ENCODE measurements around the gene GCAT. TPM values are rescaled to one million over a fixed set of nuclear protein-coding genes. Genes with fewer than 3 reads are reported as not detected.

Gene GCAT
- total RNA-seq, 1 experiment from 2014 or later = 32.8 TPM

GRCh38 chr22:37809672-37810333 is 2.1 kb downstream of the GCAT start:
- no peaks in the 10 kb centered on the region for H3K9me3 Mint-ChIP-seq (ENCODE audit: unreplicated experiment)
- ChIA-PET CTCF (interaction anchor here (0.6 to 2.0 kb wide), 6 partner anchors 8 to 229 kb away, joined by 3 to 9 read pairs (median 4); partner anchors contain the start of gene LGALS2), POLR2A (interaction anchor here (0.6 to 3.7 kb wide), 6 partner anchors 8 to 89 kb away, joined by 3 to 39 read pairs (median 3); partner anchors contain the start of gene ANKRD54)
- H3K4me3 Mint-ChIP-seq (ENCODE audit: unreplicated experiment) = peak overlapping the region; percentile 19
- H3K27me3 Mint-ChIP-seq (ENCODE audit: insufficient read depth, unreplicated experiment) = no peaks in the 10 kb centered on the region
- DNase-seq (ENCODE audit: unreplicated experiment) = no peak
- peaks cover 13% of the 10 kb centered on the region for H3K4me1 Mint-ChIP-seq (ENCODE audit: insufficient read depth, unreplicated experiment)
- TF ChIP-seq CTCF (IDR thresholded peaks at IDR 0.05; ENCODE audit: unreplicated experiment) = no peak
- intact Hi-C loops (cut with micrococcal nuclease) = no loop called here
- H3K36me3 Mint-ChIP-seq (ENCODE audit: insufficient read depth, unreplicated experiment) = peaks cover 9% of the 10 kb centered on the region
- no peak overlapping the region for H3K27ac Mint-ChIP-seq (ENCODE audit: low read depth, unreplicated experiment)
- no TSS peak for BruUV-seq (replicated peaks)

- DNase-seq (ENCODE audit: unreplicated experiment) = no peak
- no TSS peak for BruUV-seq (replicated peaks)
- intact Hi-C loops (cut with micrococcal nuclease) = no loop called here
- Mint-ChIP-seq H3K27me3 (ENCODE audit: insufficient read depth, unreplicated experiment) (no peaks in the 10 kb centered on the region), H3K36me3 (ENCODE audit: insufficient read depth, unreplicated experiment) (peaks cover 9% of the 10 kb centered on the region), H3K9me3 (ENCODE audit: unreplicated experiment) (no peaks in the 10 kb centered on the region), H3K27ac (ENCODE audit: low read depth, unreplicated experiment) (no peak overlapping the region), H3K4me3 (ENCODE audit: unreplicated experiment) (no peak overlapping the region), H3K4me1 (ENCODE audit: insufficient read depth, unreplicated experiment) (no peaks in the 10 kb centered on the region)
- POLR2A ChIA-PET = no interaction called here
- CTCF ChIA-PET = interaction anchor here (0.6 to 3.6 kb wide), 2 partner anchors 16 to 51 kb away, joined by 3 to 15 read pairs; no protein-coding TSS in a partner anchor
- no peak for TF ChIP-seq CTCF (IDR thresholded peaks at IDR 0.05; ENCODE audit: unreplicated experiment)
Observed at GRCh38 chr22:37811867-37812266, 4.1 kb downstream of the GCAT start.

GRCh38 chr22:37812869-37813678 is 5.3 kb downstream of the GCAT start:
- POLR2A ChIA-PET = no interaction called here
- H3K4me1 Mint-ChIP-seq (ENCODE audit: insufficient read depth, unreplicated experiment) = peaks cover 6% of the 10 kb centered on the region
- CTCF ChIA-PET = interaction anchor here (3.6 kb wide), 1 partner anchor 50 kb away, joined by 15 read pairs; no protein-coding TSS in a partner anchor
- intact Hi-C loops (cut with micrococcal nuclease) = no loop called here
- BruUV-seq (replicated peaks) = no TSS peak
- no peaks in the 10 kb centered on the region for H3K27me3 Mint-ChIP-seq (ENCODE audit: insufficient read depth, unreplicated experiment)
- DNase-seq (ENCODE audit: unreplicated experiment) = no peak
- H3K4me3 Mint-ChIP-seq (ENCODE audit: unreplicated experiment) = no peak overlapping the region
- TF ChIP-seq CTCF (IDR thresholded peaks at IDR 0.05; ENCODE audit: unreplicated experiment) = no peak
- H3K36me3 Mint-ChIP-seq (ENCODE audit: insufficient read depth, unreplicated experiment) = peaks cover 9% of the 10 kb centered on the region
- no peaks in the 10 kb centered on the region for H3K9me3 Mint-ChIP-seq (ENCODE audit: unreplicated experiment)
- no peak overlapping the region for H3K27ac Mint-ChIP-seq (ENCODE audit: low read depth, unreplicated experiment)

- no TSS peak for BruUV-seq (replicated peaks)
- intact Hi-C loops (cut with micrococcal nuclease) = no loop called here
- TF ChIP-seq CTCF (IDR thresholded peaks at IDR 0.05; ENCODE audit: unreplicated experiment) = no peak
- Mint-ChIP-seq H3K9me3 (ENCODE audit: unreplicated experiment) (no peaks in the 10 kb centered on the region), H3K27me3 (ENCODE audit: insufficient read depth, unreplicated experiment) (no peaks in the 10 kb centered on the region), H3K4me1 (ENCODE audit: insufficient read depth, unreplicated experiment) (peaks cover 6% of the 10 kb centered on the region), H3K4me3 (ENCODE audit: unreplicated experiment) (no peak overlapping the region), H3K27ac (ENCODE audit: low read depth, unreplicated experiment) (no peak overlapping the region), H3K36me3 (ENCODE audit: insufficient read depth, unreplicated experiment) (peaks cover under 1% of the 10 kb centered on the region)
- DNase-seq (ENCODE audit: unreplicated experiment) = no peak
- POLR2A ChIA-PET = interaction anchor here (1.0 to 2.0 kb wide), 2 partner anchors 8 to 29 kb away, joined by 4 read pairs; partner anchors contain the start of genes ANKRD54 and GCAT
- CTCF ChIA-PET = interaction anchor here (0.8 to 5.7 kb wide), 4 partner anchors 14 to 149 kb away, joined by 3 to 60 read pairs (median 3); no protein-coding TSS in a partner anchor
Observed at GRCh38 chr22:37815593-37815992, 7.9 kb downstream of the GCAT start.
